ELR (cell line): ENCODE measurements around the gene MRPS5.
"Not testable (repeated sequence)": the region's sequence is repeated elsewhere in the genome, so short reads cannot be mapped to it uniquely, and the experiment has no call there.

Experiments
- DNase-seq: peaks from one replicate; pipeline ENCODE4 v3.0.0-alpha.2; 2015; ENCODE audit warnings: low read depth

Gene MRPS5

DNA sequence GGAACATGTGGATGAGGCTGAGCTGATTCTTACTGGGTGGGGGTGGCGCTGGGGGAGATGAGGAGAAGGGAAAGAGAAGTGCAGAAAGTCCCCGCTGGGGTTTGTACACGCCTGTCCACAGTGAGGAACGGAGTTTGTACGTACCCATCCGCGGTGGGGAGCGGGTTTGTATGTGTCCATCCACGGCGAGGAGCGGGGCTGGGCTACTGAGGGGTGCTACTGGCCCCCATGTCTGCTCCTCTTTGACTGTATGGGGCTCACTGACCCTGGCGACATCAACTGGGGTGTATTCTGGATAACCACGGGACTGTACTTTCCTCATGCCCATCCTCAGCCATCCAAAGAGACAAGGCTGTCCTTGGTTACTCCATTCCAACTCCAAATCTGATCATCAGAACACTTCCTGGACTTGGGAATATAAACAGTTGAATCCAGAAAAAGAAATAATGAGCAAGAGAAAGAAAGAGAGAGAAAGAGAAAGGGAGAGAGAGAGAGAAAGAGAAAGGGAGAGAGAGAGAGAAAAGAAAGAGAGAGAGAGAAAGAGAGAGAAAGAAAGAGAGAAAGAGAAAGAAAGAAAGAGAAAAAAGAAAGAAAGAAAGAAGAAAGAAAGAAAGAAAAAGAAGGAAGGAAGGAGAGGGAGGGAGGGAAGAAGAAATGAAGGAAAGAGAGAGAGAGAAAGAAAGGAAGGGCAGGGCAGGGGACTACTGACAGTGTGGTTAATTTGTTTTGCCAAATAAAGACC lies 75.1 kb downstream of the MRPS5 start:
- no peak for DNase-seq

DNA sequence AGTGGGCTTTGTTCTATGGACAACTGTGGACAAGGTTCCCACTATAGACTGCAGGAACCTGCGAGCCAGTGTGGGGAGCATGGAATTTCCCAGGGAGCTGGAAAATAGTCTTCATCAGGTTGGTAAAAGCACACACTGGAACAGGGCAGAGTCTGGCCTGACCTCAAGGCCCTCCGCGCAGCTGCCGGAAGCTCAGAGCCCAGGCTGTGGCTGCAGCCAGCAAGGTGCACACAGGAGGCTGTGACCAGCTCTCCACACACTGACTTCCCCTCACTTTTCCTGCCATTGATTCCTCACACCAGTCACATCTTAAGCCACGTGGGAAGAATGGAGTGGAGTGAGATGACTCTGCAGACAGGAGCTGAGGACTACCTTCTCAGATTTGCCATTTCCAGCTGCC lies 77.0 kb downstream of the MRPS5 start:
- DNase-seq: no peak

DNA sequence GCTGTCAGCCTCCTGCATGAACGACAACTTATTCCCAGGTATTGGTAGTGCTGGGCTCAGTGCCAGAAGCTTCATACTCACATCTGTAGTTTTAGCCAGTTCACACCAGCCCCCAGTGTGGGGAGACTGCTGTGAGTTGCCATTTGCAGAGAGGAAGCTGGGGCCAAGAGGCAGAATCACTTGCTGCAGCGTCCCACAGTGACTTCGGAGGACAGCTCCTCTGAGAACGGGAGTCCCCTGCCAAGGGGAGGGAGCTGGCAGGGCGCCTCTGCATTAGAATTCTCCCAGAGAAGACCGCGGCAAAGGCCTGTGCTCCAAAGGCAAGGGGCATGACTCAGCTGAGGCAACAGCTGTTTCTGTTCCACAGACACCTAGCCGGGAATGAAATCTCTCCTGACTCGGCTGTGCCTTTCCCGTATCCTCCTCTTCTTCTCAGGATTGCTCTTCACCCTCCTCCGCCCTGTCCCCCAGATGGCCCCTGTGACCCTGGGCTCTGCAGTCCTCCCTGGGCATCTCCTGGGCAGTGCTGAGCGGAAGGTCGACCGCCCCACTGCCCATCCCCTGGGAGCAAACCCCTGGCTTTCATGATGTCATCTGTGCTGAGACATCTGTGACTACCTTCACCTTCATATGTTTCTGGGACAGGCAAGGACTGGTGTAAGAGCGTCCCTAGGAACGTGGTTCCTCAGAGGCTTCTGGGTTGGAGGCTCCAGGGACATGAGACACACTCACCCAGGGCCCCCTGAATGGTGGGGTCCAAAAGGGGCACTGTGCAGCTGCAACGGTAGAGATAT lies 78.1 kb downstream of the MRPS5 start:
- DNase-seq: peak; percentile 58

DNA sequence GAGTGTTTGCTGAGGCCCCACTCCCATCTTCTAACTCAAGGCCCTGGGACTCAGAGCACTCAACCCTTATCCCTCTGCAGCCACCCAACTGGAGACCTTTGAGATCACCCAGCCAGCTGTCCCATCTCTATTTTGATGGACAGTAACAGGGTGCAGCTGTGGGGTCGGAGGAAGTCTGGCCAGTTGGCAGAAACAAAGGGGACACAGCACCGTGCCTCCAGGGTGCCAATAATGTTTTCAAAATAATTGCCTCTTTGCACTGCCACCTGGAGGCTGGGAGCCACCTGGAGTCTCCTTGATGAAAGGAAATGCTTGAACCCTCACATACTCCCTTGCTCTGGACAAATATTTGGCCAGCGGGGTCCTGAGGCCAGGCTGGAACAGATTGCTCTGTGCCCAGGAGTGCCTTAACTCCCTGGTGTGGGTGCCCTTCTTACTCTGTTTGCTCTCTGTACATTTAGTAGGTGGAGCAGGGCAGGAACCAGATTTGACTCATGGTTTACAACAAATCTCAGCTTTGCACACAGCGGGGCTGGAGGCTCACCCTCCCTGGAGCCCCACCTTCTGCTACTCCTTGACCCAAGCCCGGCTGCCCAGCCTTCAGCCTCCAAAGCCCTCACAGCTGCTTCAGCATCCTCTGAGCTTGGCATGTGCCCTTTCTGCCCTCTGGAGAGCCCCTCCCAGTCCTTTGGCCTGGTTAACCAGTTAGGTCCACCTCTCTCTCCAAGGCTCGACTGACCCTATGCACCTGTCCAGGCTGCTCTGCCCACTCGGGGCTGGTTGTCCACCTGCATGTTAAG lies 78.9 kb downstream of the MRPS5 start:
- DNase-seq: no peak

DNA sequence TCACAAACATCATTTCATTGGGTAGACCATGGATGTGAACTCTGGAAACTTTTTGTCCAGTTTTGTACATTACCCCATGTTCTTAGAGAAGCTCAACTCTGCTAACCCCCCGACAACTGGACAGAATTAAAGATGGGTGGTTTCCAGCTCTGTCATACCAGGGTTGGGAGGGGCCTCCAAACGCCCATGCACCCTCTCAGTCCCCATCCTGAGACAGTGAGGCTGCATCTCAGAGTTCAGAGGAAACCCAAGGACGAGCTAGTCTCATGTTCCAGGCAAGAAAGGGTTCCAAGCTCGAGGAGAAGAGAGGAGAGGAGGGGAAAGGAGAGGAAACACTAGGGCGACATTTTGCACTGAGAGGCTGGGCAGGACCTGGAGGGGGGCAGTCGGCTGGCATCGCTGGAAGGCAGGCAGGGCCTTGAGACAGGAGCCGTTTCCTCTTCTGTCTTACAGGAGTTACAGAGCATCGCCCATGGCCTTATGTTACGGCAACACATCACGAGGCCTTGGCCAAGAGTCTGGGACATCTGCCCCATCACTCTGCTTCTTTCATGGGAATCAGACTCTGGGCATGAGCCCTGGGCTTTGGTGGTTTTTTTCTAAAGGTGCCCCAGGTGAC lies 79.7 kb downstream of the MRPS5 start:
- DNase-seq: no peak

DNA sequence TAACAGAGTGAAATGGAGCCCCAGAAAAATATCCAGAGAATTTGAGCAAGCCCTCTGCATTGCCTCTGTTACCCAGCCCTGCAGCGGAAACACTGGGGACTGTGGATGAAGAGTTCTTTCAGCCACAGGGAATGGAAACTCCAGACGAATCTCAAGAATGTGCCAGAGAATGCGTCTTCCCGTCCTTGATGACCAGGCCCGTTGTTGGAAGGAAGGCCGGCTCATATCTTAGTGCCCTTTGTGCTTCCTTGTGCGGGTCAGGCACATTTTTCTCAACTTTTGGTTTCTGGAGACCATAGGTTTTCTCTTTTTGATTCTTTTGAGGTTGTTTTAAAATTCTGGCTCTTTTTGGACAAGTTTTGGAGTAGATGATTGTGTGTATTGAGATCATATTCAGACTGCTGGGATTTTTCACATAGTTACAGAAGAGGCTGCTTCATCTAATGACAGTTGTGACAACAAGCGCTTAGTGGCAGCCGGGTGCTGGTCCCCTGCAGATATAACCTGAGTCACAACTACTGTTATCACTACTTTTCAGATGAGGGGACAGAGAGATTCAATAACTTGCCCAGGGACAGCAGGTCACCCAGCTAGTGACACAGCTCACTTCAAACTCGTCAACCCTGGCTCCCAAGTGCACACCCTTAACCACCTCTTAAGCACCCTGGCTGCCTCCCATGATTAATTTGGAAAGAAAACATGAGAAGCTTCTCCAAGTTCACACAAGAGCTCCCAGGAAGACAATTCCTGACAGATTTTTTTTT lies 80.4 kb downstream of the MRPS5 start:
- DNase-seq: no peak

DNA sequence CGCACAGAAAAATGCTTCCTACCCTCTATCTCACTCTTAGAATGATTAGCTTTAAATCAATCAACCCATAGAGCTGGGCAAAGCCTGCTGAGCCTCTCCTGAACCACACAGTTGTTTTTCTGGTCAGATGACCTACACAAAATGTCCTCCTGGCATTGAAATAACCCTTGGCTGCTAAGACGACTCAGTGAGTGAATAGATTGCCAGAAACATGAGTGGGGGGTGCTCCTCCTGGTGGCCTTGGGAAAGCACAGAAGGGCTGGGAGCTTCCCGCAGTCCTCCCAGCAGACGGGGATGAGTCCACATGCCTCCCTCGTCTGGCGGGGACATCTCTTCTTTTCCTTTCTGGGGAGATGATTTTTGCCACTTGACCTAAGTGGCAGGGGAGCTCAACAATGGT lies 81.2 kb downstream of the MRPS5 start:
- DNase-seq: no peak

DNA sequence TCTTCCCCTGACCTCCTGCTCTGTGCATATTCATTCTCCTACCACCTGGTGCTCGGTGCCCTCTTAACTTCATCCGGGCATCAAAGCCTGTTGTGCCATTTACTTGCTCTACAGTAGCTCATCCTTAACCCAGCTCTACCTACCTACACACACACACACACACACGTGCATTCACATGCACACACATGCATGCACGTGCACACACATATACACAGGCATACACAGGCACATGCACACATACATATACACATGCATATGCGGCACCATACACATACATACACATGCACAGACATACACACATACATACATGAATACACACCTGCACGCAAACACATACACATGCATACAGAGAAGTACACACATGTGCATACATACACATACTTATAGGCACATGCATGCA lies 81.6 kb downstream of the MRPS5 start:
- DNase-seq: no peak

DNA sequence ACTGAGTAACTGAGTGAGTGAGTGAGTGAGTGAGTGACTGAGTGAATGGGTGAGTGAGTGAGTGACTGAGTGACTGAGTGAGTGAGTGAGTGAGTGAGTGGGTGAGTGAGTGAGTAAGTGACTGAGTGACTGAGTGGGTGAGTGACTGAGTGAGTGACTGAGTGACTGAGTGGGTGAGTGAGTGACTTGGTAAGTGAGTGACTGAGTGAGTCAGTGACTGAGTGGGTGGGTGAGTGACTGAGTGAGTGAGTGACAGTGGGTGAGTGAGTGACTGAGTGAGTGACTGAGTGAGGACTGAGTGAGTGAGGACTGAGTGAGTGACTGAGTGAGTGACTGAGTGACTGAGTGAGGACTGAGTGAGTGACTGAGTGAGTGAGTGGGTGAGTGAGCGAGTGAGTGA lies 82.2 kb downstream of the MRPS5 start:
- no peak for DNase-seq

DNA sequence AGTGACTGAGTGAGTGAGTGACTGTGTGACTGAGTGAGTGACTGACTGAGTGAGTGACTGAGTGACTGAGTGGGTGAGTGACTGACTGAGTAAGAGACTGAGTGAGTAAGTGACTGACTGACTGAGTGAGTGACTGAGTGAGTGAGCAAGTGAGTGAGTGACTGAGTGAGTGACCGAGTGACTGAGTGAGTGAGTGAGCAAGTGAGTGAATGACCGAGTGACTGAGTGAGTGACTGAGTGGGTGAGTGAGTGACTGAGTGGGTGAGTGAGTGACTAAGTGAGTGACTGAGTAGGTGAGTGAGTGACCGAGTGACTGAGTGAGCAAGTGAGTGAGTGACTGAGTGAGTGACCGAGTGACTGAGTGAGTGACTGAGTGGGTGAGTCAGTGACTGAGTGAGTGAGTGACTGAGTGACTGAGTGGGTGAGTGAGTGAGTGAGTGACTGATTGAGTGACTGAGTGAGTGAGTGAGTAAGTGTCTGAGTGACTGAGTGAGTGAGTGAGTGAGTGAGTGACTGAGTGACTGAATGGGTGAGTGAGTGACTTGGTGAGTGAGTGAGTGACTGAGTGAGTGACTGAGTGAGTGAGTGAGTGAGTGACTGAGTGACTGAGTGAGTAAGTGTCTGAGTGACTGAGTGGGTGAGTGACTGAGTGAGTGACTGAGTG lies 82.8 kb downstream of the MRPS5 start:
- no peak for DNase-seq

DNA sequence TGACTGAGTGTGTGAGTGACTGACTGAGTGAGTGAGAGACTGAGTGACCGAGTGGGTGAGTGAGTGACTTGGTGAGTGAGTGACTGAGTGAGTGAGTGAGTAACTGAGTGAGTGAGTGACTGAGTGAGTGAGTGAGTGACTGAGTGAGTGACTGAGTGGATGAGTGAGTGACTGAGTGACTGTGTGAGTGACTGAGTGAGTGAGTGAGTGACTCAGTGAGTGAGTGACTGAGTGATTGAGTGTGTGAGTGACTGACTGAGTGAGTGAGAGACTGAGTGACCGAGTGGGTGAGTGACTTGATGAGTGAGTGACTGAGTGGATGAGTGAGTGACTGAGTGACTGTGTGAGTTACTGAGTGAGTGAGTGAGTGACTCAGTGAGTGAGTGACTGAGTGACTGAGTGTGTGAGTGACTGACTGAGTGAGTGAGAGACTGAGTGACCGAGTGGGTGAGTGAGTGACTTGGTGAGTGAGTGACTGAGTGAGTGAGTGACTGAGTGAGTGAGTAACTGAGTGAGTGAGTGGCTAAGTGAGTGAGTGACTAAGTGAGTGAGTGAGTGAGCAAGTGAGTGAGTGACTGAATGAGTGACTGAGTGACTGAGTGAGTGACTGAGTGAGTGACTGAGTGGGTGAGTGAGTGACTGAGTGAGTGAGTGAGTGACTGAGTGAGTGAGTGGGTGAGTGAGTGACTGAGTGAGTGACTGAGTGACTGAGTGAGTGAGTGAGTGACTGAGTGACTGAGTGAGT lies 83.6 kb downstream of the MRPS5 start:
- not testable (repeated sequence) for DNase-seq

DNA sequence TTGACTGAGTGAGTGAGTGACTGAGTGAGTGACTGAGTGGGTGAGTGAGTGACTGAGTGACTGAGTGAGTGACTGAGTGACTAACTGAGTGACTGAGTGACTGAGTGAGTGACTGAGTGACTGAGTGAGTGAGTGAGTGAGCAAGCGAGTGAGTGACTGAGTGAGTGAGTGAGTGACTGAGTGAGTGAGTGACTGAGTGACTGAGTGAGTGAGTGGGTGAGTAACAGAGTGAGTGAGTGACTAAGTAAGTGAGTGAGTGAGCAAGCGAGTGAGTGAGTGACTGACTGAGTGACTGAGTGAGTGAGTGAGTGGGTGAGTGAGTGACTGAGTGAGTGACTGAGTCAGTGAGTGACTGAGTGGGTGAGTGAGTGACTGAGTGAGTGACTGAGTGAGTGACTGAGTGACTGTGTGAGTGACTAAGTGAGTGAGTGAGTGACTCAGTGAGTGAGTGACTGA lies 84.2 kb downstream of the MRPS5 start:
- no peak for DNase-seq

DNA sequence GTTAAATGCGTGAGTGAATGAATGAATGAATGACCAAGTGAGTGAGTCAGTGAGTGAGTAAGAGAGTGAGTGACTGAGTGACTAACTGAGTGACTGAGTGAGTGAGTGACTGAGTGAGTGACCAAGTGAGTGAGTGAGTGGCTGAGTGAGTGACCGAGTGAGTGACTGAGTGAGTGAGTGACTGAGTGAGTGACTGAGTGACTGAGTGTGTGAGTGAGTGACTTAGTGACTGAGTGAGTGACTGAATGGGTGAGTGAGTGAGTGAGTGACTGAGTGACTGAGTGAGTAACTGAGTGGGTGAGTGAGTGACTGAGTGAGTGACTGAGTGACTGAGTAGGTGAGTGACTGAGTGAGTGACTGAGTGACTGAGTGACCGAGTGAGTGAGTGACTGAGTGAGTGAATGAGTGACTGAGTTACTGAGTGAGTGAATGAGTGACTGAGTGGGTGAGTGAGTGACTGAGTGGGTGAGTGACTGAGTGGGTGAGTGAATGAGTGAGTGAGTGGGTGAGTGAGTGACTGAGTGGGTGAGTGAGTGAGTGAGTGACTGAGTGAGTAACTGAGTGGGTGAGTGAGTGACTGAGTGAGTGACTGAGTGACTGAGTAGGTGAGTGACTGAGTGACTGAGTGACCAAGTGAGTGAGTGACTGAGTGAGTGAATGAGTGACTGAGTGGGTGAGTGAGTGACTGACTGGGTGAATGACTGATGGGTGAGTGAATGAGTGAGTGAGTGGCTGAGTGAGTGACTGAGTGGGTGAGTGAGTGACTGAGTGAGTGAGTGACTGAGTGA lies 84.8 kb downstream of the MRPS5 start:
- no peak for DNase-seq
